IMR-90 (cell line): ENCODE results near the gene ARL6IP6. TPM values are rescaled to one million over a fixed set of nuclear protein-coding genes. Genes with fewer than 3 reads are reported as not detected.

Source experiments
- ATAC-seq: fragments of 200-7000 bp; cut with Tn5 transposase; 2 replicates; pipeline ENCODE4 v1.9.1; 2020; ENCODE audit warnings: low read depth, mild to moderate bottlenecking, moderate library complexity
- BruUV-seq: library from RNA; stranded (reverse); fragments of 400-500 nt; replicated peaks from 2 replicates; lab custom pipeline; 2021; lab: Mats Ljungman, UMichigan
- CTCF ChIA-PET: fragments of 300-600 bp; formaldehyde crosslinking; extraction: SDS; loops from one replicate; lab custom pipeline; 2021; ENCODE audit warnings: antibody characterized with exemption; lab: Yijun Ruan, JAX
- POLR2A ChIA-PET: fragments of 300-600 bp; sonication (Branson Sonifier 250); formaldehyde crosslinking; loops from one replicate; lab custom pipeline; 2022; ENCODE audit warnings: antibody characterized with exemption; ENCODE audit not compliant: unreplicated experiment; lab: Charles Lee
- DNase-seq: peaks from one replicate; pipeline ENCODE4 v3.0.0; 2013
- H2AFZ ChIP-seq: replicated peaks from 2 replicates; pipeline ENCODE3; 2013; ENCODE audit warnings: low read length, mild to moderate bottlenecking; ENCODE audit not compliant: poor library complexity
- H2AK5ac ChIP-seq: 2 replicates; pipeline ENCODE4 v1.6.1; 2013; ENCODE audit warnings: low read depth, low read length, inconsistent platforms
- H2AK9ac ChIP-seq: replicated peaks from 2 replicates; pipeline ENCODE3; 2013; ENCODE audit warnings: mild to moderate bottlenecking, low read depth, low read length, moderate library complexity; ENCODE audit not compliant: poor library complexity
- H2BK120ac ChIP-seq: 2 replicates; pipeline ENCODE4 v1.6.1; 2013; ENCODE audit warnings: low read depth, low read length, inconsistent platforms
- H2BK15ac ChIP-seq: 3 replicates; pipeline ENCODE4 v1.6.1; 2013; ENCODE audit warnings: low read depth, low read length, inconsistent platforms
- H2BK20ac ChIP-seq: 2 replicates; pipeline ENCODE4 v1.6.1; 2013; ENCODE audit warnings: low read depth, mild to moderate bottlenecking, inconsistent platforms, low read length, moderate library complexity
- H2BK5ac ChIP-seq: 2 replicates; pipeline ENCODE4 v1.6.1; 2013; ENCODE audit warnings: mild to moderate bottlenecking, low read depth, low read length, inconsistent platforms; ENCODE audit not compliant: poor library complexity, severe bottlenecking
- H3K14ac ChIP-seq: replicated peaks from 2 replicates; pipeline ENCODE4 v1.6.1; 2013; ENCODE audit warnings: low read depth, low read length, inconsistent platforms
- H3K18ac ChIP-seq: 2 replicates; pipeline ENCODE4 v1.6.1; 2013; ENCODE audit warnings: low read depth, low read length, control low read depth
- H3K23ac ChIP-seq: 2 replicates; pipeline ENCODE4 v1.6.1; 2013; ENCODE audit warnings: low read depth, low read length, inconsistent platforms
- H3K27ac ChIP-seq: 2 replicates; pipeline ENCODE4 v1.5.1; 2013; ENCODE audit warnings: mild to moderate bottlenecking, control low read depth, low read length; ENCODE audit not compliant: insufficient read depth
- H3K27me3 ChIP-seq: 2 replicates; pipeline ENCODE4 v1.6.1; 2013; ENCODE audit warnings: low read length; ENCODE audit not compliant: control insufficient read depth, insufficient read depth
- H3K36me3 ChIP-seq: 2 replicates; pipeline ENCODE4 v1.6.1; 2013; ENCODE audit warnings: low read length, mixed read lengths; ENCODE audit not compliant: control insufficient read depth, insufficient read depth
- H3K4ac ChIP-seq: 2 replicates; pipeline ENCODE4 v1.6.1; 2013; ENCODE audit warnings: low read depth, low read length, inconsistent platforms
- H3K4me1 ChIP-seq: 2 replicates; pipeline ENCODE4 v1.6.1; 2013; ENCODE audit warnings: low read length, mixed read lengths; ENCODE audit not compliant: control insufficient read depth, insufficient read depth
- H3K4me2 ChIP-seq: 2 replicates; pipeline ENCODE4 v1.6.1; 2013; ENCODE audit warnings: low read depth, mild to moderate bottlenecking, control low read depth, low read length, moderate library complexity
- H3K4me3 ChIP-seq: 2 replicates; pipeline ENCODE4 v1.5.1; 2013; ENCODE audit warnings: low read depth, mild to moderate bottlenecking, control low read depth, low read length, moderate library complexity; ENCODE audit not compliant: insufficient read depth
- H3K56ac ChIP-seq: 2 replicates; pipeline ENCODE4 v1.6.1; 2013; ENCODE audit warnings: low read length, inconsistent platforms; ENCODE audit not compliant: insufficient read depth; ENCODE audit errors: extremely low read depth
- H3K79me1 ChIP-seq, 2 experiments: 2 replicates each; pipeline ENCODE4 v1.6.1; 2013; ENCODE audit warnings: low read length in 2 of 2, inconsistent platforms in 1 of 2, low read depth in 1 of 2
- H3K9ac ChIP-seq: 2 replicates; pipeline ENCODE4 v1.6.1; 2013; ENCODE audit warnings: low read depth, low read length, control low read depth
- H3K9me1 ChIP-seq: 2 replicates; pipeline ENCODE4 v1.6.1; 2013; ENCODE audit warnings: low read length, inconsistent platforms; ENCODE audit not compliant: insufficient read depth
- H3K9me3 ChIP-seq: 2 replicates; pipeline ENCODE4 v1.6.1; 2013; ENCODE audit warnings: low read length; ENCODE audit not compliant: control insufficient read depth, insufficient read depth
- H4K20me1 ChIP-seq: 2 replicates; pipeline ENCODE4 v1.6.1; 2013; ENCODE audit warnings: low read length, inconsistent platforms; ENCODE audit not compliant: insufficient read depth
- H4K5ac ChIP-seq: 2 replicates; pipeline ENCODE4 v1.6.1; 2013; ENCODE audit warnings: mild to moderate bottlenecking, low read depth, low read length, control low read depth
- H4K8ac ChIP-seq, 2 experiments: 2 replicates each; pipeline ENCODE4 v1.6.1; 2013; ENCODE audit warnings: low read depth in 2 of 2, low read length in 2 of 2, control low read depth in 1 of 2, inconsistent platforms in 1 of 2
- H4K91ac ChIP-seq: 2 replicates; pipeline ENCODE4 v1.6.1; 2013; ENCODE audit warnings: low read depth, low read length, inconsistent platforms; ENCODE audit not compliant: insufficient read depth
- BHLHE40 ChIP-seq: fragments of 150-350 bp; IDR thresholded peaks from 2 replicates; pipeline ENCODE4 v1.6.1; 2016; ENCODE audit warnings: mild to moderate bottlenecking, low read depth, low read length
- CEBPB ChIP-seq: IDR thresholded peaks from 2 replicates; pipeline ENCODE4 v1.6.1; 2012; ENCODE audit warnings: low read depth, low read length, improper control_type of control experiment
- CHD1 ChIP-seq: IDR thresholded peaks from 2 replicates; pipeline ENCODE4 v1.6.1; 2012; ENCODE audit warnings: low read depth, low read length, improper control_type of control experiment
- CTCF ChIP-seq: conservative IDR thresholded peaks from 2 replicates; pipeline ENCODE4 v1.5.1; 2012; ENCODE audit warnings: mild to moderate bottlenecking, low read depth, low read length, improper control_type of control experiment
- ELK1 ChIP-seq: fragments of 150-350 bp; IDR thresholded peaks from 2 replicates; pipeline ENCODE4 v1.6.1; 2016; ENCODE audit warnings: low read depth, mild to moderate bottlenecking, low read length, moderate library complexity, borderline replicate concordance
- FOS ChIP-seq: fragments of 150-350 bp; IDR thresholded peaks from 2 replicates; pipeline ENCODE4 v1.6.1; 2016; ENCODE audit warnings: low read depth, low read length
- MAFK ChIP-seq: IDR thresholded peaks from 2 replicates; pipeline ENCODE4 v1.6.1; 2012; ENCODE audit warnings: low read depth, low read length, improper control_type of control experiment
- MAZ ChIP-seq: IDR thresholded peaks from 2 replicates; pipeline ENCODE4 v1.6.1; 2012; ENCODE audit warnings: low read depth, mild to moderate bottlenecking, low read length, improper control_type of control experiment, moderate library complexity, borderline replicate concordance
- MXI1 ChIP-seq: IDR thresholded peaks from 2 replicates; pipeline ENCODE4 v1.6.1; 2012; ENCODE audit warnings: low read depth, mild to moderate bottlenecking, low read length, moderate library complexity, borderline replicate concordance
- NFE2L2 ChIP-seq: fragments of 150-350 bp; IDR thresholded peaks from 2 replicates; pipeline ENCODE4 v1.6.1; 2016; ENCODE audit warnings: low read depth, mild to moderate bottlenecking, low read length
- POLR2A ChIP-seq: IDR thresholded peaks from 2 replicates; pipeline ENCODE4 v1.6.1; 2012; ENCODE audit warnings: mild to moderate bottlenecking, low read depth, low read length
- RAD21 ChIP-seq: IDR thresholded peaks from 2 replicates; pipeline ENCODE4 v1.6.1; 2012; ENCODE audit warnings: low read length, improper control_type of control experiment
- RCOR1 ChIP-seq: IDR thresholded peaks from 2 replicates; pipeline ENCODE4 v1.6.1; 2012; ENCODE audit warnings: mild to moderate bottlenecking, low read length, improper control_type of control experiment; ENCODE audit not compliant: insufficient replicate concordance
- RFX5 ChIP-seq: IDR thresholded peaks from 2 replicates; pipeline ENCODE4 v1.8.0; 2012; ENCODE audit warnings: low read depth, mild to moderate bottlenecking, low read length, moderate library complexity
- SMC3 ChIP-seq: fragments of 150-350 bp; IDR thresholded peaks from 2 replicates; pipeline ENCODE4 v1.6.1; 2016; ENCODE audit warnings: low read depth, mild to moderate bottlenecking, antibody characterized with exemption, low read length, moderate library complexity
- USF2 ChIP-seq: fragments of 150-350 bp; IDR thresholded peaks from 2 replicates; pipeline ENCODE4 v1.6.1; 2017; ENCODE audit warnings: mild to moderate bottlenecking, antibody characterized with exemption, low read length, low read depth
- WGBS, 2 experiments: methylation state at CpG; one replicate each; pipeline versions ENCODE4 v1.1.5 to v1.1.7; 2013; ENCODE audit warnings: missing lambda C conversion rate in 2 of 2; ENCODE audit not compliant: insufficient read length in 1 of 2; ENCODE audit errors: extremely low coverage in 2 of 2; 5-methylcytosine and 5-hydroxymethylcytosine counted together
- dilution Hi-C: fragments of 300-500 bp; cut with HindIII; formaldehyde crosslinking; loops from one replicate; pipeline ENCODE4 v1.14.3; 2018; ENCODE audit warnings: low sequenced_read_pairs; ENCODE audit not compliant: unreplicated experiment
- in situ Hi-C: fragments of 300-500 bp; cut with MboI; formaldehyde crosslinking; loops from 3 replicates; pipeline ENCODE4 v1.14.3; 2019; ENCODE audit warnings: low sequenced_read_pairs, inconsistent platforms, mixed read lengths
- intact Hi-C: fragments of 100-400 bp; cut with micrococcal nuclease; formaldehyde crosslinking; loops from 2 replicates; pipeline ENCODE4 v1.10.0; 2022
- polyA plus RNA-seq, 3 experiments: library from polyadenylated mRNA; depleted of rRNA; stranded (reverse); fragments of >200 nt; gene quantifications; 2 replicates each; pipeline ENCODE4 v1.2.3, GENCODE V29; 2012; ENCODE audit warnings: low replicate concordance in 1 of 3
- total RNA-seq: library from RNA; depleted of rRNA; stranded (reverse); fragments of >200 nt; gene quantifications from 2 replicates; pipeline ENCODE4 v1.2.3, GENCODE V29; 2012

Gene ARL6IP6
- total and polyA plus RNA-seq, 2 of the 4 experiments (the other 2 are of a cell fraction) = 4.1 to 14.7 TPM

GRCh38 chr2:152796941-152797340 lies 78.5 kb downstream of the ARL6IP6 start:
- no peaks in the 10 kb centered on the region for H3K4me1 ChIP-seq
- no peak overlapping the region for H3K9ac ChIP-seq
- no peaks in the 10 kb centered on the region for H3K36me3 ChIP-seq
- H3K4ac ChIP-seq = no peak overlapping the region
- no peak overlapping the region for H2AFZ ChIP-seq
- no peak overlapping the region for H4K5ac ChIP-seq
- H4K8ac ChIP-seq = no peak overlapping the region
- H2BK20ac ChIP-seq = no peak overlapping the region
- no peak overlapping the region for H2BK5ac ChIP-seq
- no CpG with 5 or more reads among the region's 1 CpG for WGBS, 2 experiments
- H3K27me3 ChIP-seq = no peaks in the 10 kb centered on the region
- no peak overlapping the region for H4K91ac ChIP-seq
- BruUV-seq = no TSS peak
- ATAC-seq (no peak), DNase-seq (no peak)
- H2AK9ac ChIP-seq = no peak overlapping the region
- no peaks in the 10 kb centered on the region for H3K9me3 ChIP-seq
- no peaks in the 10 kb centered on the region for H3K9me1 ChIP-seq
- no peak overlapping the region for H2BK15ac ChIP-seq
- no peak overlapping the region for H3K56ac ChIP-seq
- intact Hi-C loops (no loop called here), in situ Hi-C loops (no loop called here), dilution Hi-C loops (no loop called here)
- no peak for TF ChIP-seq BHLHE40
- TF ChIP-seq FOS = no peak
- no peak for TF ChIP-seq RAD21
- no peak for TF ChIP-seq CTCF
- no peak for TF ChIP-seq RCOR1
- no peak for TF ChIP-seq RFX5
- no peak for TF ChIP-seq MXI1
- TF ChIP-seq NFE2L2 = no peak
- TF ChIP-seq USF2 = no peak
- no peak for TF ChIP-seq MAFK
- TF ChIP-seq MAZ = no peak
- TF ChIP-seq CEBPB = no peak
- TF ChIP-seq SMC3 = no peak
- no peak for TF ChIP-seq CHD1
- no peak for TF ChIP-seq ELK1
- TF ChIP-seq POLR2A = no peak
- no peaks in the 10 kb centered on the region for H3K79me1 ChIP-seq
- no peak overlapping the region for H2AK5ac ChIP-seq
- POLR2A ChIA-PET = no interaction called here
- H3K4me3 ChIP-seq = no peak overlapping the region
- H3K14ac ChIP-seq = no peak overlapping the region
- H2BK120ac ChIP-seq = no peak overlapping the region
- CTCF ChIA-PET = no interaction called here
- no peak overlapping the region for H3K23ac ChIP-seq
- no peak overlapping the region for H3K4me2 ChIP-seq
- H3K18ac ChIP-seq = no peak overlapping the region
- H3K27ac ChIP-seq = no peak overlapping the region
- H4K20me1 ChIP-seq = no peaks in the 10 kb centered on the region
